ENCODE data around the gene APOBEC3B. TPM values are rescaled to one million over a fixed set of nuclear protein-coding genes. Genes with fewer than 3 reads are reported as not detected.

The APOBEC3B gene
- polyA plus RNA-seq, 1 donor from 2014 or later, result not detected

DNA sequence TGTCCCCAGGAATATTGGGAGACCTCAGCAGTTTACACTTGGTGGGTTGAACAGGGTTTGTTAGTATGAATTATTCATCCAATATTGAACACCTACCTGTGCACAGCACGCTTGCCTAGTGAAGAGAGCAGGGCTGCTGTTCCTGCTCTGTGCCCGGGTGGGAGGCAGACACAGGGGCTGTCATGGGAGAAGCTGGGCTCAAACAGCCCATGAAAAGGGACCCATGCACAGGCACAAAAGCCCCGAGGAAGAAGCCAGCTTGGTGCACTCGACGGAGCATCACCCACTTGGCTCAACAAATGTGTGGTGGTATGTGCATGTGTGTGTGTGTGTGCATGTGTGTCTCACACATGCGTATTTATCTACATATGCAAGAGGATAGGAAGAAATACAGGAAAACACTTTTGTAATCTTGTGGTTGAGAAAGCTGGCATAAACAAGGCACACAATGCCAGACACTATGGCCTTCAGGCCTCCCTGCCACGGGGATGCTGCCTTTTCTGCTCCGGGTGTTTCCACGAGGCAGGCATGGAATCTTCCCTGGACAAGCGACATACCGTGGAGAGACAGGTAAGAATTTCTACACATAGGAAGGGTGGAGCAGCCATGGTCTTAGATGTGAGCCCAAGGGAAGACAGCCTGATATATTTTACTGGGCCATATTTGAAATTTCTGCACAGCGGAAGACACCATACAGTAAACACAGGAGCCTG is 29.7 kb upstream of the APOBEC3B start:
- Histone ChIP-seq H3K9me2 (ENCODE audit: insufficient read depth, low read length) (no peaks in the 10 kb centered on the region), H3K27ac (ENCODE audit: low read length) (no peak overlapping the region), H3K4me3 (ENCODE audit: low read length) (no peak overlapping the region), H3F3A (ENCODE audit: insufficient read depth, low read length, poor library complexity, severe bottlenecking) (no peaks in the 10 kb centered on the region), H4K20me1 (ENCODE audit: insufficient read depth) (no peaks in the 10 kb centered on the region), H3K9me3 (ENCODE audit: low read length) (no peaks in the 10 kb centered on the region), H3K9ac (ENCODE audit: low read length) (no peak overlapping the region), H2AFZ (ENCODE audit: low read depth, low read length) (no peak overlapping the region), H3K27me3 (ENCODE audit: insufficient read depth, low read depth, low read length) (no peaks in the 10 kb centered on the region), H3K79me2 (replicated peaks; ENCODE audit: insufficient read depth, low read length) (no peaks in the 10 kb centered on the region), H3K36me3 (ENCODE audit: insufficient read depth, low read length) (no peaks in the 10 kb centered on the region), H3K4me2 (ENCODE audit: low read length) (no peak overlapping the region)
- TF ChIP-seq TAF1 (IDR thresholded peaks at IDR 0.05; ENCODE audit: low read depth) (no peak), SMC3 (conservative IDR thresholded peaks at IDR 0.05; ENCODE audit: poor library complexity) (no peak), REST (IDR thresholded peaks at IDR 0.05; ENCODE audit: borderline replicate concordance) (no peak), EP300 (conservative IDR thresholded peaks at IDR 0.05; ENCODE audit: poor library complexity, severe bottlenecking) (no peak), RAD21 (conservative IDR thresholded peaks at IDR 0.05) (no peak), EZH2 (IDR thresholded peaks at IDR 0.05; ENCODE audit: borderline replicate concordance, insufficient read depth, low read length, poor library complexity, severe bottlenecking) (no peak)

GRCh38 chr22:38953091-38953490 is 29.1 kb upstream of the APOBEC3B start:
- H3K4me3 ChIP-seq (ENCODE audit: low read length), result no peak overlapping the region
- H3K27me3 ChIP-seq (ENCODE audit: insufficient read depth, low read depth, low read length), result no peaks in the 10 kb centered on the region
- no peak overlapping the region for H3K9ac ChIP-seq (ENCODE audit: low read length)
- H3K9me2 ChIP-seq (ENCODE audit: insufficient read depth, low read length), result no peaks in the 10 kb centered on the region
- H3K36me3 ChIP-seq (ENCODE audit: insufficient read depth, low read length), result no peaks in the 10 kb centered on the region
- no peaks in the 10 kb centered on the region for H4K20me1 ChIP-seq (ENCODE audit: insufficient read depth)
- H2AFZ ChIP-seq (ENCODE audit: low read depth, low read length), result no peak overlapping the region
- H3K27ac ChIP-seq (ENCODE audit: low read length), result no peak overlapping the region
- H3K79me2 ChIP-seq (replicated peaks; ENCODE audit: insufficient read depth, low read length), result no peaks in the 10 kb centered on the region
- TF ChIP-seq REST (IDR thresholded peaks at IDR 0.05; ENCODE audit: borderline replicate concordance) (no peak), EZH2 (IDR thresholded peaks at IDR 0.05; ENCODE audit: borderline replicate concordance, insufficient read depth, low read length, poor library complexity, severe bottlenecking) (no peak), TAF1 (IDR thresholded peaks at IDR 0.05; ENCODE audit: low read depth) (no peak), RAD21 (conservative IDR thresholded peaks at IDR 0.05) (no peak), CTCF (IDR thresholded peaks at IDR 0.05; ENCODE audit: poor library complexity, severe bottlenecking) (no peak)
- no peaks in the 10 kb centered on the region for H3F3A ChIP-seq (ENCODE audit: insufficient read depth, low read length, poor library complexity, severe bottlenecking)
- no peak overlapping the region for H3K4me2 ChIP-seq (ENCODE audit: low read length)
- no peaks in the 10 kb centered on the region for H3K9me3 ChIP-seq (ENCODE audit: low read length)

Data from neural cell (in vitro differentiated cells).